SK-N-MC (cell line): ENCODE results near the gene POLQ.

Experiments
- EZH2 ChIP-seq: fragments of 200-600 bp; sonication (generic); IDR thresholded peaks from one replicate; pipeline ENCODE4 v1.6.1; 2017; ENCODE audit warnings: antibody characterized with exemption
- FOXP2 ChIP-seq: optimal IDR thresholded peaks from 2 replicates; pipeline ENCODE3; 2011; ENCODE audit warnings: mild to moderate bottlenecking, moderate library complexity; ENCODE audit not compliant: insufficient read depth; ENCODE audit errors: extremely low read length, control extremely low read depth
- POLR2AphosphoS5 ChIP-seq: IDR thresholded peaks from 2 replicates; pipeline ENCODE4 v1.6.1; 2012; ENCODE audit warnings: mild to moderate bottlenecking, low read depth, low read length, borderline replicate concordance

DNA sequence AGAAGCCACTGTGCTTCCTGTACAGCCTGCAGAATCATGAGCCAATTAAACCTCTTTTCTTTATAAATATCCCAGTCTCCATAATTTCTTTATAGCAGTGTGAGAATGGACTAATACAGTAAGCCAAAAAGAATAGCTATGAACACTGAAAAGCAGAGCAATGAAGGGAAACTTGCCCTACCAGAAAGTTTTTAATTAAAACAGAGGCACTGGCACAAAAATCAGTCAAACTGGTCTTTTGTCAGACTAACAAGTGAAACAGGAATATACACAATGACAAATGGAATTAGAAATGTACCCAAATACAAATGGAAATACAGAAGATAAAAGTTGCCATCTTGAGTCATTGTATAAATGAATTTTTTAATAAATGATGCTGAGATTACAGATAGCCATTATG lies 40.5 kb downstream of the POLQ start:
- no peak for TF ChIP-seq POLR2AphosphoS5
- no peak for TF ChIP-seq EZH2
- TF ChIP-seq FOXP2, result no peak
